Stimulated activated CD8-positive, alpha-beta memory T cell treated with anti-CD3 and anti-CD28 coated beads, Interleukin-12 subunit alpha, Interleukin-12 subunit beta, amount 100 ng/mL, for 1 hour (primary cell): ENCODE results near the gene JAK1.
A peak's percentile ranks its signal among the peaks of the same experiment; 100 is the strongest.
"Not testable (repeated sequence)": the region's sequence is repeated elsewhere in the genome, so short reads cannot be mapped to it uniquely, and the experiment has no call there.

Experiments
- DNase-seq: peaks from one replicate; pipeline ENCODE4 v3.0.0-alpha.2; 2020; ENCODE audit warnings: low read depth

The JAK1 gene

GRCh38 chr1:64948905-64949833 lies 17.2 kb downstream of the JAK1 start:
- no peak for DNase-seq

GRCh38 chr1:64948216-64948615 lies 18.1 kb downstream of the JAK1 start:
- no peak for DNase-seq

- no peak for DNase-seq
These were observed 19.4 kb downstream of the JAK1 start for GRCh38 chr1:64946916-64947315.

- DNase-seq: no peak
These were observed 21.4 kb downstream of the JAK1 start for GRCh38 chr1:64944913-64945312.

- no peak for DNase-seq
These were observed 23.7 kb downstream of the JAK1 start for GRCh38 chr1:64942675-64943074.

- DNase-seq: no peak
These were observed 24.2 kb downstream of the JAK1 start for GRCh38 chr1:64942118-64942517.

GRCh38 chr1:64941461-64942117 lies 24.8 kb downstream of the JAK1 start:
- no peak for DNase-seq

- no peak for DNase-seq
These were observed 26.3 kb downstream of the JAK1 start for GRCh38 chr1:64940025-64940424.

- no peak for DNase-seq
These were observed 27.4 kb downstream of the JAK1 start for GRCh38 chr1:64938991-64939390.

GRCh38 chr1:64936956-64937355 lies 29.4 kb downstream of the JAK1 start:
- DNase-seq: no peak

- DNase-seq: no peak
These were observed 30.7 kb downstream of the JAK1 start for GRCh38 chr1:64935551-64936155.

GRCh38 chr1:64934878-64935275 lies 31.5 kb downstream of the JAK1 start:
- no peak for DNase-seq

- DNase-seq: no peak
These were observed 32.1 kb downstream of the JAK1 start for GRCh38 chr1:64934115-64934877.

GRCh38 chr1:64933296-64934070 lies 32.9 kb downstream of the JAK1 start:
- DNase-seq: no peak

GRCh38 chr1:64932962-64933295 lies 33.4 kb downstream of the JAK1 start:
- no peak for DNase-seq

- DNase-seq: not testable (repeated sequence)
These were observed 35.7 kb downstream of the JAK1 start for GRCh38 chr1:64930640-64931039.

- no peak for DNase-seq
These were observed 37.1 kb downstream of the JAK1 start for GRCh38 chr1:64929221-64929620.

- DNase-seq: no peak
These were observed 38.0 kb downstream of the JAK1 start for GRCh38 chr1:64928325-64928724.

- DNase-seq: no peak
These were observed 40.8 kb downstream of the JAK1 start for GRCh38 chr1:64925594-64925993.

- DNase-seq: peak; percentile 20
These were observed 43.0 kb downstream of the JAK1 start for GRCh38 chr1:64923294-64923718.

GRCh38 chr1:64922336-64922735 lies 44.0 kb downstream of the JAK1 start:
- DNase-seq: no peak

GRCh38 chr1:64921771-64922170 lies 44.6 kb downstream of the JAK1 start:
- DNase-seq: no peak
